Motor neuron (in vitro differentiated cells): ENCODE results near the gene ADCYAP1R1. TPM values are rescaled to one million over a fixed set of nuclear protein-coding genes. Genes with fewer than 3 reads are reported as not detected.

Experiments
- ATAC-seq, 8 experiments: fragments of 200-7000 bp; cut with Tn5 transposase; replicated peaks in 6 of 8; 2 replicates each; pipeline ENCODE4 v1.8.0; 2021; ENCODE audit warnings: mild to moderate bottlenecking in 8 of 8, moderate library complexity in 8 of 8
- H3K27ac ChIP-seq, 2 donors: fragments of 250-450 bp; sonication (Bioruptor Pico); 2 replicates each; pipeline ENCODE4 v1.9.0; 2021; ENCODE audit warnings: antibody characterized with exemption in 2 of 2, mild to moderate bottlenecking in 2 of 2, moderate library complexity in 1 of 2
- H3K4me1 ChIP-seq, 2 donors: fragments of 250-450 bp; sonication (Bioruptor Pico); replicated peaks in 1 of 2; 2 replicates each; pipeline ENCODE4 v1.6.1; 2021; ENCODE audit warnings: antibody characterized with exemption in 2 of 2, mild to moderate bottlenecking in 2 of 2, moderate library complexity in 1 of 2
- H3K4me3 ChIP-seq, 5 donors: fragments of 250-450 bp; sonication (Bioruptor Pico); 2 replicates each; pipeline ENCODE4 v1.9.0; 2021; ENCODE audit warnings: antibody characterized with exemption in 5 of 5, mild to moderate bottlenecking in 5 of 5, moderate library complexity in 4 of 5
- WGBS, 10 experiments: fragments of 450-650 bp; shearing (Covaris generic); methylation state at CpG; one replicate each; pipeline ENCODE4 v1.0.0; 2022; 5-methylcytosine and 5-hydroxymethylcytosine counted together
- in situ Hi-C, 9 experiments: fragments of 400-800 bp; cut with MboI; loops; one replicate each; pipeline ENCODE4 v1.15.0; 2021; ENCODE audit warnings: low sequenced_read_pairs in 9 of 9, low pct_unique_long_range_greater_than_20kb in 2 of 9; ENCODE audit not compliant: unreplicated experiment in 9 of 9
- total RNA-seq, 8 experiments: library from RNA; unstranded; fragments of 300-600 nt; gene quantifications; 2 replicates each; pipeline versions ENCODE4 v1.2.3 to v1.2.4, GENCODE V29; 2022

ADCYAP1R1 gene
- total RNA-seq, 8 experiments from 2014 or later = 0.36 to 55.0 (median 11.8) TPM

DNA sequence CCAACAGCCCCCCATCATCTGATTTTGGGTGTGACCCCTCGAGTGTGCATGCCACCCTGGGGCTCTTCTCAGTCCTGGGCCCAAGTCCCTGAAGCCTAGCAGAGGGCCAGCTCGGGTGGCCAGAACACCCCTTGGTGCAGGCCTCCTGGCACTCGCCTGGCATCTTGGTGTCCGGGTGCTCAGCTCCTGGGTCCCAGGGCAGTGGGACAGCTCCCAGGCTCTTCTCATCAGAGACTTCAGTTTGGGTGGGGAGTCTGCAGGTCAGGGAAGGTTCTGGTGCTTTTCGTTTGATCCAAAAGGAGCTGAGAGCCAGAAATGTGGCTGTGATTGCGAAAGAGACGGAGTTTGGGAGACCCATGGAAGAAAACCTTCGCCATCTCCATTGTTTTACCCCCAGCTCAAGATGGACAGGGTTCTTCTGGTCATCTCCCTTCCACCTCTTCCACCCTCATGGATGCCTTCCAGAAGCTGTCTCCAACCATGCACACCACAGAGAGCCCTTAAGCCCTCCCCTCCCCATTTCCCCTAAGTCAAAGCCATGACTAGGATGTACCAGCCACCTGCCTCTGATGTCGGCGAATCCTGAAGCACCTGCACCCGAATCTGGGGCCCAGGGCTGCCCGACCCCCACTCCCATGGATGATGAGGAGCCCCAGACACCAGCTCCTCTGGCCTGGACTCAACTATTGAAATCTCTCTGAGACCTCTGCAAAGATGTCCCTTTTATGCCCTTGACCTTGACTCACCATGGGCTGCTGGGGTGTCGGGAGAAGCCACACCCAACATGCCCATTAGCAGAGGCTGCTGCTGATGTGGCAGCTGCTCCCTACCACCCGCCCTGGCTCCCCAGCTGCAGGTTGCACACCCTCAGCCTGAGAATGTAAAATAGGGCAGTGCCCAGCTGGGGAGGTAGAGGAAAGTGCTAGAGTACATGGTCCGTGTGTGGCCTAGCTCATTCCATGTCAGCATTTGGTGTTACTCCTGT lies 55.3 kb downstream of the ADCYAP1R1 start:
- Histone ChIP-seq H3K4me1 (no peaks in the 10 kb centered on the region), H3K4me3 (no peak overlapping the region), H3K27ac (no peak overlapping the region)
- WGBS, 10 experiments = 17 to 100% (median 83%) methylated on average over 1 to 4 of the region's 15 CpGs; no CpG with 5 or more reads in 5 of the 10 experiments
- no peak for ATAC-seq
- in situ Hi-C loops = loop anchor here in 4 of 9 experiments (25.0 kb wide), 3 partner anchors 120 to 320 kb away; no protein-coding TSS in a partner anchor

DNA sequence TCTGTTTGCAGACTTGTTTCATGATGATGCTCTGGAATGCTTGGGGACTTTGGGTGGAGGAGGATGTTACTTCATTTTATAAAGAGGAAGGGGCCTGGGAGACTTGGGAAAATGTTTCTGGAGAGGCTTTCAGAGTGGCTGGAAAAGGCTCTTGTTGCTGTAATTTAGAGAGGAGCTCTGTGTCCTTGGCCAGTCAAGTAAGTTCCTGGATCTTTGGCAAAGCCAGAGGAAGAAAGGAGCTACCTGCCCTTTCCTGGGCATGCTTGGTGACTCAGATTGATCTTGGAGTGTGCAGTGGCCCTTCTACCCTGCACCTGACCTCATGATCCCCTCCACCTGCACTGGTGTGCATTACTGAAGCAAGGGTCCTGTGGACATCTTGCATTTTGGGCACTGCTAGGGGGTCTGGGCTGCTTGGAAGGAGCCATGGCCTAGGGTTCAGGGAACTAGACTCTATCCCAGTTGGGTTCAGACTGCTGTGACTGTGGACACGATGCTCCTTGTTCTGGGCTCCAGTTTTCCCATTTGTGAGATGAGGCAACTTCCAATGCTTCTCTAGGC lies 56.1 kb downstream of the ADCYAP1R1 start:
- 43 to 67% methylated on average over 1 of the region's 1 CpG; no CpG with 5 or more reads in 8 of the 10 experiments for WGBS, 10 experiments
- H3K4me3 ChIP-seq = no peak overlapping the region
- no peaks in the 10 kb centered on the region for H3K4me1 ChIP-seq
- in situ Hi-C loops = loop anchor here in 4 of 9 experiments (25.0 kb wide), 3 partner anchors 121 to 321 kb away; no protein-coding TSS in a partner anchor
- ATAC-seq = no peak
- no peak overlapping the region for H3K27ac ChIP-seq

DNA sequence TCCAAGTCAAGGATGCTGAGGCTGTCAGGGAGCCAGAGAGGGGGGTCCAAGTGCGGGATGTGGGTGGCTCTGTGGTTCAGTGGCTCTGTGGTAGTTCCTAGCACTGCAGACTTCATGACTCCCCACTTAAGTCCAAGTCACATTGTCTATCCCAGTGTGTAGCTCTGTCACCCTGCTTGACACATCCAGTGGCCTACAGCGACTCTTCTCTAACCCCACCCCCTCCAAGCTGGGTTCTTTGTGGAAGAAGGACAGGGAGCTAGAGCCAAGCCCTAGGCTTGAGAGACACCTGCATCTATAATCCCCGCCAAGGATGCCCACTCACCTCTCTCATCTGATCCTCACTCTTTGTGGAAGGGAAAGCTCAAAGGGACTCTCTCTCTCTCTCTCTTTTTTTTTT lies 57.6 kb downstream of the ADCYAP1R1 start:
- Histone ChIP-seq H3K27ac (no peak overlapping the region), H3K4me3 (no peak overlapping the region), H3K4me1 (no peaks in the 10 kb centered on the region)
- no peak for ATAC-seq
- 51 to 100% (median 82%) methylated on average over 1 to 3 of the region's 3 CpGs; no CpG with 5 or more reads in 3 of the 10 experiments for WGBS, 10 experiments
- in situ Hi-C loops = loop anchor here in 5 of 9 experiments (10.0 to 25.0 kb wide), 5 partner anchors 122 to 322 kb away; no protein-coding TSS in a partner anchor

DNA sequence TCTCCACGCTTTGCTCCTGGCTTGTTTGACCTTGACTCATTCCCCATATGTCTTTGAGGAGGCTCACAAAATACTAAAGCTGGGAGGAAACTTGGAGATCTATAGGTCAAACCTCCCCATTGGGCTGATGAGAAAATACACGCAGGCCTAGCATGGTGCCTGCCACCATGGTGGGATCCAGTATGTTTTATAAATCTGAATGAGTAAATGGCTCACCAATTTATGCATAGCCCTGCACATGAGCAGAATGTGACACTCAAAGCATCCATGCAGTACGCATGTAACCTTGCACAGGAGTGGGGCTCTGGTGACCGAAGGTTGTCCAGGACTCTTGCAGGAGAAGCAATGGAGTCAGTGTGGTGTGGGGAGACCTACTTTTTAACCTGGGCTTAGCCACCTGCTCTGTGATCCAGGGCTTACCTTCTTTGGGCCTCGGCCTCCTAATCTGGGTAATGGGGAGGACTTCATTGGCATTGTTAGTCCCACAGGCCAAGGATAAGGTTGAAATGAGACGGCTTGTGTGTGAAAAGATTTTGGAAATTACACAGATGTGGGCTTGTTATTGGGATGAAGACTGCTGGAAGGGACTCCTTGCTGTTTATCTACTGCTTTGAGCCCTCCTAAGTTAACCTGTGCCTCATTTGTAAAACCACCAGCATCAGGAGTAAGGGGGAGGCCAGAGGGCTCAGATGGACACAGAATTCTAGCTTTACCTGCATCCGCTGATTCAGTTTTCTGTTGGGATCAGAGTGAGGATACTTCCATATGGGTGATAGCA lies 58.4 kb downstream of the ADCYAP1R1 start:
- 45 to 100% (median 78%) methylated on average over 1 to 5 of the region's 7 CpGs; no CpG with 5 or more reads in 2 of the 10 experiments for WGBS, 10 experiments
- Histone ChIP-seq H3K4me1 (no peaks in the 10 kb centered on the region), H3K27ac (no peak overlapping the region), H3K4me3 (no peak overlapping the region)
- in situ Hi-C loops = loop anchor here in 5 of 9 experiments (10.0 to 25.0 kb wide), 5 partner anchors 123 to 323 kb away; no protein-coding TSS in a partner anchor
- ATAC-seq = no peak

DNA sequence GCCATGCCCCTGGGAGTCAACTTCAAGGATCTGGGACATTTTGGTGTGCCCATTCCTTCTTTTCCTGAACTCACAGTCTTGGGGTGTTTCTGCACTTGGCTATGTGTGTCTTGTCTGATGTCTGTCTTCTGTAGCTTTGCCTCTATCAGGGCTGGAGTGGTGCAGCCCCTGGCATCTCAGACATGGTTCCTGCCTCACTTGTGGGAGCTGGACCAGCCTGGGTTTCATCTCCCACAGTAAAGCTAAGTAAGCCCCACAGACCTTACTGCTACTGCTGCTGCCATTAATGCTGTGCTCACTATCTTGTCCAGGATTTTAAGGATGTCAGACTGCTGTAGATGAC lies 59.0 kb downstream of the ADCYAP1R1 start:
- in situ Hi-C loops = loop anchor here in 5 of 9 experiments (10.0 to 25.0 kb wide), 5 partner anchors 124 to 324 kb away; no protein-coding TSS in a partner anchor
- H3K4me3 ChIP-seq = no peak overlapping the region
- no peaks in the 10 kb centered on the region for H3K4me1 ChIP-seq
- H3K27ac ChIP-seq = no peak overlapping the region
- no peak for ATAC-seq

DNA sequence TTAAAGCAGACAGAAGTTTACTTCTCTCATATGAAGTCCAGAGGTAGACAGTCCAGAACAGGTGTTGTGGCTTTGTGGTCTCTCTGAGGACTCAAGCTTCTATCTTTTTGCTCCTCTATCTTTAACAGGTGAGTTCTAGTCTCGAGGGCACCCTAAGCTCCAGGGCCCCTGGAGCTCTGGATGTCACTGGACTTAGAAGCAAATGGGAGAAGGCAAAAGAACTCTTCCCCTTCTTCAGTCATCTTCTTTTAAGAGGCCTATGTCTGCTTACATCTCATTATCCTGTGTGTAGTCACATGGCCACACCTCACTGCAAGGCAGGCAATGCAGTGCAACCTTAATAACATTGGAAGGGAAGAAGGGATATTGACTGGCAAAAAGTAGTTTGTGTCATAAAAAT lies 61.6 kb downstream of the ADCYAP1R1 start:
- no peak for ATAC-seq
- WGBS, 10 experiments = 20% methylated on average over 1 of the region's 1 CpG; no CpG with 5 or more reads in 8 of the 10 experiments
- Histone ChIP-seq H3K4me1 (no peaks in the 10 kb centered on the region), H3K4me3 (no peak overlapping the region), H3K27ac (no peak overlapping the region)
- in situ Hi-C loops = loop anchor here in 5 of 9 experiments (10.0 to 25.0 kb wide), 5 partner anchors 126 to 326 kb away; no protein-coding TSS in a partner anchor

DNA sequence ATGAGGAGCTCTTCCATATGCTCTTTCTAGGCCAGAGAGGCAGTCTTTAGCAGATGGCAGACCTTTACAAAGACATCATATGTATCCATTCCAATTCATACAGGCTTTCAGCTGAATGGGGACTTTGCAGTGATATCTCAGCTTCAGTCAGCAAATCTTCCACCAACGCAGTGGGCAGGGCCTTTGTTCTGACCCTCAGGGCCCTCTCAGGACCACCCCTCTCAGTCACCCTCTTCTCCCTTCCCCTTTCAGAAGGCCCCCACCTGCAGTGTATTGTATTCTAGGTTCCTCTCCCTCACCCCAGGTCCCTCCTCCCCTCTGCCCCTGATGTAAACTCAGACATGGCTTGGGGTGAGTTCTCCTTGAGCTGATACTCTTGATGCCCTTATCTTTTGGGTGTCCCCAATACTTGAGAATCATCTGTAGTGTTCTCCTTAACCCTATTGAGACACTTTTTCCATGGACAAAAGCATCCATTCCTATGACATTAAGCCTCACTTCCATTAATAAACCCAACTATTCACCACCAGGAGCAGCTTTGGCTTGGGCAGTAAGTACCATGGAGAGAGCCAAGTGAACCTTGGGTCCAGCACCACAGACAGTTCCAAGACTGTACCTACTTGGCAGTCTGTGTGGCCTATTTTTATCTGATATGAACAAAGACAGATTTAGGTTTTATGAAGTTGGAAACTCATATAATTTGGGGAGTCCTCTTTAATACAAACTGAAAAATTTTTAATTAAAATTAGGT lies 62.7 kb downstream of the ADCYAP1R1 start:
- in situ Hi-C loops = loop anchor here in 5 of 9 experiments (10.0 to 25.0 kb wide), 5 partner anchors 127 to 327 kb away; no protein-coding TSS in a partner anchor
- Histone ChIP-seq H3K4me1 (no peaks in the 10 kb centered on the region), H3K27ac (no peak overlapping the region), H3K4me3 (no peak overlapping the region)
- WGBS, 10 experiments = 20 to 57% methylated on average over 1 of the region's 1 CpG; no CpG with 5 or more reads in 8 of the 10 experiments
- peak in 4 of 8 experiments; percentile 51 to 74 (median 60) for ATAC-seq

DNA sequence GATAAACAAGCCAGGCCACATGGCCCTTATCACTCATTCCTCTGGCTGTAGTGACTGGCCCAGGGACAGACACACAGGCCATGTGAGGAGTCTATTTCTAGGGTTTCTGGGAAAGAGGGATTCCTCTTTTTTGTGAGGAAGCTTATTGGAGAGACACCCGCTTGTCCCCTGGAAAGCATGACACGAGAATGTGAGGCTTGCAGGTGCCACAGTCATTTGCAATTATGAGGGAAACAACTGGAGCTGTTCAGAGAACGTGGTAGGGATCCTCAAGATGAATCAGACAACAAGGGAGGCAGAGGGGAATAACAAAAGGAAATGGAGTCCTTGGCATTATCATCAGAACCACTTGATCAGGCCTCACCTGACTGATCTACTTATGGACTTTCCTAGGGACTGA lies 64.5 kb downstream of the ADCYAP1R1 start:
- no peak for ATAC-seq
- Histone ChIP-seq H3K4me3 (no peak overlapping the region), H3K27ac (no peak overlapping the region), H3K4me1 (no peaks in the 10 kb centered on the region)
- WGBS, 10 experiments = 0 to 36% (median 21%) methylated on average over 1 to 3 of the region's 3 CpGs; no CpG with 5 or more reads in 3 of the 10 experiments
- in situ Hi-C loops = loop anchor here in 5 of 9 experiments (10.0 to 25.0 kb wide), 5 partner anchors 129 to 329 kb away; no protein-coding TSS in a partner anchor

DNA sequence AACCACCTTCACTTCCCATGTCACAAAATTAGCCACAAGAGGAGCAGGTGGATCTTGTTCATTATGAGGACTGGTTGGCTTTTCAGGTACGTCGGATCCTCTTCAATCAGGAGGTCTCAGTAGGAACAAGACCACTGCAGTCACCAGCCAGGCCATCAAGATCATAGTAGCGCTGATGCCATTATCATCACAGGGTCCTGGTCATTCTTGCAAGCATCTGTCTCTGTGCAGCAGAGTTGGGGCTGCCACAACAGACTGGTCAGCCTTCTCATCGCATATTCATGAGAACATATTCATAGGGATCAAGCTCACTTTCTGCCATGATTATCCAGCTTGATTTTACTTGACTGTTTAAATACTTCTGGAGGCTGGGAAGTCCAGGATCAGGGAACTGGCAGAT lies 67.1 kb downstream of the ADCYAP1R1 start:
- in situ Hi-C loops = loop anchor here in 5 of 9 experiments (10.0 to 25.0 kb wide), 5 partner anchors 132 to 332 kb away; no protein-coding TSS in a partner anchor
- H3K4me1 ChIP-seq = no peaks in the 10 kb centered on the region

DNA sequence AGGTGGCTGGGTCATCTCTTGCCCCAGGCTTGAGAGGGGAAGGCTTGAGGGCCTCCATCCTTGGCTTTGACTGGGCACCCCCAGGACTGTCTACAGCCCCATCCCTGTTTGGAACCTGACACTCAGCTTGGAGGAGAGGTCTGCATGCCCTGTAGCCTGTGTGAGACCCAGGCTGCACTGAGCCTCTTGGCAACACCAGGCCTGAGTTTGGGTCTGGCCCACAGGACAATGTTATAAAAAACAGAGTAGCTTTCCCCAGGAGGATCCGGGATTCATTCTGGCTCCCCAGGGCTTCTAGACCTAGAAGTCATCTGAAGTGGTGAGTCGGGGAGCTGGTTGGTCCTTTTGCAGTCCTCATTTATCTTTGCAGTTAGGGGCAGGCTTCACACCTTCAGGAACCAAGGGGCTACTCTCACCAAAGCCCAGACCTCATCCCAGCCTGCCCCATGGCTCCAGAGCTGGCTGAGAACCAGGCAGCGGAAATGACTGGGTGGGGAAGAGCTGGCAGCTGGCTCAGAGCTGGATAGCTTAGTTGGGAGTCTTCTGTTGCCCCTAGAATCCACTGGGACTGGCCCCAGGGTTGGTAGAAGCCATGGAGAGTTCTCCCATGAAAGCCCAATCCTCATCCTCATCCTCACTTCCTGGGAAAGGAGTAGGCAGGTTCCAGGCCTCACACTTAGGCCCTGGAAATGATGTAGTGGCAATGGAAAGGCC lies 68.8 kb downstream of the ADCYAP1R1 start:
- ATAC-seq = no peak
- H3K4me3 ChIP-seq = no peak overlapping the region
- WGBS, 10 experiments = 20 to 100% (median 65%) methylated on average over 1 to 2 of the region's 3 CpGs; no CpG with 5 or more reads in 4 of the 10 experiments
- no peaks in the 10 kb centered on the region for H3K4me1 ChIP-seq
- no peak overlapping the region for H3K27ac ChIP-seq
- in situ Hi-C loops = loop anchor here in 8 of 9 experiments (5.0 to 25.0 kb wide), 6 partner anchors 134 to 334 kb away; no protein-coding TSS in a partner anchor

More for the DNA sequence above, 67.1 kb downstream of the ADCYAP1R1 start:
- WGBS, 10 experiments = 0 to 100% (median 73%) methylated on average over 1 to 4 of the region's 4 CpGs; no CpG with 5 or more reads in 3 of the 10 experiments
- Histone ChIP-seq H3K27ac (no peak overlapping the region), H3K4me3 (no peak overlapping the region)
- ATAC-seq = peak in 1 of 8 experiments; percentile 24

DNA sequence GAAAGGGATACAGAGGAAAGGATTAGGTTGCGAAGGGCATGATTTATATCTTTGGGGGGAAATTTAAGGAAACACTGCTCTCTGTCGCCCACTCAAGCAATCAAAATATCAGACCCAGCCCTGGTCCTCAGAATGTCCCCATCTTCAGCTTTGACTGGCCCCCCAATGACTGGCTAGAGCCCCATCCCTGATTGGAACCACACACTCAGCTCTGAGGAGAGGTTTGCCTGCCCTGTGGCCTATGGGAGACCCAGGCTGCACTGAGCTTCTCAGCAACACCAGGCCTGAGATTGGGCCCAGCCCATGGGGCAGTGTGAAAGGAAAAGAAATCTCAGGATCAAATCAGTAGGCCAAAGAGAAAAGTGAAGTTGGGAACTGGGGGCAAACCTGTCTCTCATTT lies 69.5 kb downstream of the ADCYAP1R1 start:
- no peak for ATAC-seq
- in situ Hi-C loops = loop anchor here in 8 of 9 experiments (5.0 to 25.0 kb wide), 6 partner anchors 134 to 334 kb away; no protein-coding TSS in a partner anchor
- Histone ChIP-seq H3K27ac (no peak overlapping the region), H3K4me3 (no peak overlapping the region), H3K4me1 (no peaks in the 10 kb centered on the region)
- WGBS, 10 experiments = 83 to 100% (median 86%) methylated on average over 1 to 2 of the region's 2 CpGs; no CpG with 5 or more reads in 6 of the 10 experiments
